ENCODE results near the gene APEH. TPM values are rescaled to one million over a fixed set of nuclear protein-coding genes. Genes with fewer than 3 reads are reported as not detected.

APEH gene
- total and polyA plus RNA-seq, 12 donors = 18.2 to 140 (median 108) TPM

DNA sequence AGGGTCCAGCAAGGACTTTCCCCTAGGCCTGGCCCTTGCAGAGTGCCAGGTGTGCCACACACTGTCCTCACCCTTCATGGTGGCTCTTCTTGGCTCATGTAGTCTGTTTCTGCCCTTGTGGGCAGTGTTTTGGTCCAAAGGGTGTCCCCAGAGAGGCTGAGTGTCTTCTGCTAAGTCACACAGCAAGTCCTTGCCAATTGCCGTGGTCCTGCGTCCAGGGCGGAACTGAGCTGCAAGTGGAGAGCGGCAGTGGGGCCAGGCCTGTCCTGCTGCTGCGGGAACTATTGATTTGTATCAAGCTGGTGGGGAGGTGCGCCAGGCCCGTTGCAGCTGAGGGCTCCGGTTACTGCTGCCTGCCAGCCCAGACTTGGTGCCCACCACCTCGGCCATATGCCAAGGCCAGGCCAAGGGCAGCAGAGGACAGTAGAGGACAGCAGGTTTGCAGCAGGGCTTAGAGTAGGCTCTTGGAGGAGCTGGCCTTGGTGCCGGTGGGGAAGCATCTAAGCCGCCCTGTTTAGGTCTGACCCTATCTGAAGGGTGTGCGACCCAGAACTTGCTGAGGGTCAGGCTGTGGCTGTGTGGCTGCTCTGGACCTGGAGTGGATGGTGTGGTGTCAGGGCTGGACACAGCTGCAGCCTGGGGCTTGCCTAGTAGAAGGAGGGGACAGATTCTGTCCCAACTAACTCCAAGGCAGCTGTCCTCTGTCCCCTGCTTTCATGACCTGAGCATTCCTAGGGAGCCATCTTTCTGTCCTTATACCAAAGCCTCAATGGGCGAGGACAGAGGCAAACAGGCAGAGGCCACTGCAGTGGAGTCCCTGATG is 40.8 kb downstream of the APEH start:
- DNase-seq = no peak
- peaks cover 0 to 68% (median 8%) of the 10 kb centered on the region in 9 donors for H3K36me3 ChIP-seq
- H3K9me3 ChIP-seq = no peaks in the 10 kb centered on the region
- peaks cover 5 to 19% (median 14%) of the 10 kb centered on the region in 9 donors for H3K4me1 ChIP-seq
- TF ChIP-seq, protein P1, sequence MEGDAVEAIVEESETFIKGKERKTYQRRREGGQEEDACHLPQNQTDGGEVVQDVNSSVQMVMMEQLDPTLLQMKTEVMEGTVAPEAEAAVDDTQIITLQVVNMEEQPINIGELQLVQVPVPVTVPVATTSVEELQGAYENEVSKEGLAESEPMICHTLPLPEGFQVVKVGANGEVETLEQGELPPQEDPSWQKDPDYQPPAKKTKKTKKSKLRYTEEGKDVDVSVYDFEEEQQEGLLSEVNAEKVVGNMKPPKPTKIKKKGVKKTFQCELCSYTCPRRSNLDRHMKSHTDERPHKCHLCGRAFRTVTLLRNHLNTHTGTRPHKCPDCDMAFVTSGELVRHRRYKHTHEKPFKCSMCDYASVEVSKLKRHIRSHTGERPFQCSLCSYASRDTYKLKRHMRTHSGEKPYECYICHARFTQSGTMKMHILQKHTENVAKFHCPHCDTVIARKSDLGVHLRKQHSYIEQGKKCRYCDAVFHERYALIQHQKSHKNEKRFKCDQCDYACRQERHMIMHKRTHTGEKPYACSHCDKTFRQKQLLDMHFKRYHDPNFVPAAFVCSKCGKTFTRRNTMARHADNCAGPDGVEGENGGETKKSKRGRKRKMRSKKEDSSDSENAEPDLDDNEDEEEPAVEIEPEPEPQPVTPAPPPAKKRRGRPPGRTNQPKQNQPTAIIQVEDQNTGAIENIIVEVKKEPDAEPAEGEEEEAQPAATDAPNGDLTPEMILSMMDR (IDR thresholded peaks at IDR 0.05) = no peak
- H3K4me3 ChIP-seq = no peak overlapping the region
- WGBS, 2 donors = 88 to 91% methylated on average over 13 of the region's 13 CpGs
- H3K27me3 ChIP-seq = no peaks in the 10 kb centered on the region
- intact Hi-C loops (cut with DNase I) = no loop called here
- no peak for ATAC-seq
- no peak overlapping the region for H3K27ac ChIP-seq

DNA sequence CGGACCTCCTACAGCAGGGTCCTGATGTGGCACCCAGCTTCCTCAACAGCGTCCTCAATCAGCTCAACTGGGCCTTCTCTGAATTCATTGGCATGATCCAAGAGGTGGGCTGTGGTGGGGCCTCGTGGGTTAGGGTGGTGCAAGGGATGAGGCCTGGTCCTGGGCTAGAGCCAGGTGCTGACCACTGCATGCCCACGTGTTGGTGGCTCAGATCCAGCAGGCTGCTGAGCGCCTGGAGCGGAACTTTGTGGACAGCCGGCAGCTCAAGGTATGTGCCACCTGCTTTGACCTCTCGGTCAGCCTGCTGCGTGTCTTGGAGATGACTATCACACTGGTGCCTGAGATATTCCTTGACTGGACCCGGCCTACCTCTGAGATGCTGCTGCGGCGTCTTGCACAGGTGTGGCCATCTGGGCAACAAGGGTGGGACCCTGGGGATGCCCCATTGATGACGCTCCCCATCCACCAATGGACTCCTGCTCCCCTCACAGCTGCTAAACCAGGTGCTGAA is 41.5 kb downstream of the APEH start:
- intact Hi-C loops (cut with DNase I) = no loop called here
- Histone ChIP-seq H3K27ac (no peak overlapping the region), H3K36me3 (peaks cover 0 to 71% (median 8%) of the 10 kb centered on the region in 9 donors), H3K9me3 (no peaks in the 10 kb centered on the region), H3K27me3 (no peaks in the 10 kb centered on the region), H3K4me3 (no peak overlapping the region), H3K4me1 (peaks cover 5 to 25% (median 15%) of the 10 kb centered on the region in 9 donors)
- TF ChIP-seq, protein P1 (IDR thresholded peaks at IDR 0.05) = no peak
- ATAC-seq = no peak
- DNase-seq = no peak
- WGBS, 2 donors = 91 to 93% methylated on average over 13 of the region's 13 CpGs

DNA sequence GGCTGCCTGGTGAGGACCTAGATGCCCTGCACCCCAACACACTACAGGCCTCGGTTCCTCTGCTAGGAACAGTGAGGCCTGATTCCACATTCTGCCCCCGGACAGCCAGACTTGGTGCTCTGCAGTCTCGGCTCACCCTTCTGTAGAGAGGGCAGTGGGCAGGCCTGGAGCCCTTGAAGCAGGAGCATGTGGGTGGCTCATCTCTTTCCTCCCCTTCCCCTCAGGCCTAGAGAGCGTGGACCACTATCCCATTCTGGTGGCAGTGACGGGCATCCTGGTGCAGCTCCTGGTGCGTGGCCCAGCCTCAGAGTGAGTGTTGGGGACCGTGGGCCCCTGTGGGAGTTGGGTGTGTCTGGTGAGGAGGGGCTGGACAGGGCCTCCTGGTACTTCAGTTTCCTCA is 42.0 kb downstream of the APEH start:
- no peak overlapping the region for H3K27ac ChIP-seq
- H3K4me1 ChIP-seq = peaks cover 5 to 25% (median 15%) of the 10 kb centered on the region in 9 donors
- intact Hi-C loops (cut with DNase I) = no loop called here
- ATAC-seq (no peak), DNase-seq (no peak)
- TF ChIP-seq, protein P1 (IDR thresholded peaks at IDR 0.05) = no peak
- WGBS, 2 donors = 94 to 96% methylated on average over 7 of the region's 7 CpGs
- H3K27me3 ChIP-seq = no peaks in the 10 kb centered on the region
- no peak overlapping the region for H3K4me3 ChIP-seq
- peaks cover 0 to 71% (median 8%) of the 10 kb centered on the region in 9 donors for H3K36me3 ChIP-seq
- no peaks in the 10 kb centered on the region for H3K9me3 ChIP-seq

DNA sequence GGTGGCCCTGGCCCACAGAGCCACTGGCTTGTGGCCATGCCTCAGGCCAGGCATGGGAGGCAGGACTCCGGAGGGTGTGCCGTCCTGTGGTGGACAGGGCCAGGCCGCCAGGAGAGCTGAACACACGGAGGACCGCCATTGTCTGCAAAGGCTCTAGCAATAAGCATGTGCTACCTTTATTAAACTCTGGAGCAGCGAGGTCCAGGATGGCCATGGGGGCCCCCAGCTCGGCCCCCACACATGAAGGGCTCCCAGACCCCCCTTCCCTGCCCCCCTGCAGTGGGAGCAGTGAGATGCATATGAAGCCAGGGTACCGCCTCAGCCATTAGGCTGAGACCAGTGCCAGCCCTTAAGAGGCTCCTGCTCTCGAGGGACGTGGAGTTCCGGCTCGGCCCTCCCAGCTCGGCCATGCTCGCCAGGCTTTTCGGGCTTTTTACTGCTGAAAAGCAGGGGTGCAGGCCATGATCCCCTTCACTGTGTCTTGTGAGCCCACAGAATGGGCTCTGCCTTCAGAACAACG is 42.6 kb downstream of the APEH start:
- intact Hi-C loops (cut with DNase I) = no loop called here
- DNase-seq (no peak), ATAC-seq (no peak)
- Histone ChIP-seq H3K27ac (no peak overlapping the region), H3K27me3 (no peaks in the 10 kb centered on the region), H3K4me1 (peaks cover 5 to 26% (median 15%) of the 10 kb centered on the region in 9 donors), H3K36me3 (peaks cover 0 to 73% (median 8%) of the 10 kb centered on the region in 9 donors), H3K9me3 (no peaks in the 10 kb centered on the region), H3K4me3 (no peak overlapping the region)
- WGBS, 2 donors = 91% methylated on average over 16 of the region's 16 CpGs
- TF ChIP-seq, protein P1 (IDR thresholded peaks at IDR 0.05) = no peak
